Gastroesophageal sphincter (tissue), 4 donors: ENCODE data around the gene MYO9B. TPM values are rescaled to one million over a fixed set of nuclear protein-coding genes. Genes with fewer than 3 reads are reported as not detected.

Experiments used
- ATAC-seq: fragments of 150-250 bp; one replicate; pipeline ENCODE4 v1.9.1; 2016; ENCODE audit warnings: mild to moderate bottlenecking, moderate library complexity
- H3K27ac ChIP-seq, 4 donors: fragments of 200-600 bp; sonication (generic) in 3 of 4; 1 replicate in 3 of 4; 2 replicates in 1 of 4; pipeline ENCODE4 v1.5.1; 2016 to 2019
- H3K27me3 ChIP-seq: fragments of 200-600 bp; sonication (generic); one replicate; pipeline ENCODE4 v1.5.1; 2019
- H3K36me3 ChIP-seq, 2 donors: fragments of 200-600 bp; sonication (generic); one replicate each; pipeline ENCODE4 v1.5.1; 2019; ENCODE audit warnings: control low read depth in 1 of 2
- H3K4me1 ChIP-seq, 3 donors: fragments of 200-600 bp; sonication (generic); 1 replicate in 2 of 3; 2 replicates in 1 of 3; pipeline ENCODE4 v1.5.1; 2016 to 2019; ENCODE audit warnings: control low read depth in 2 of 3
- H3K4me3 ChIP-seq, 2 donors: fragments of 200-600 bp; sonication (generic); one replicate each; pipeline ENCODE4 v1.5.1; 2019; ENCODE audit warnings: mild to moderate bottlenecking in 1 of 2, moderate library complexity in 1 of 2
- H3K9me3 ChIP-seq, 3 donors: fragments of 200-600 bp; sonication (generic); one replicate each; pipeline ENCODE4 v1.5.1; 2017 to 2019; ENCODE audit warnings: control low read depth in 2 of 3
- CTCF ChIP-seq, 4 experiments: fragments of 200-600 bp in 2 of 4; fragments of 450-650 bp in 2 of 4; sonication (generic) in 1 of 4; IDR thresholded peaks; one replicate each; pipeline ENCODE4 v1.5.1; 2017 to 2019; ENCODE audit warnings: antibody characterized with exemption in 4 of 4, mild to moderate bottlenecking in 2 of 4, moderate library complexity in 2 of 4
- EP300 ChIP-seq: sonication (generic); formaldehyde crosslinking; IDR thresholded peaks from one replicate; pipeline ENCODE4 v1.6.1; 2017; ENCODE audit warnings: antibody characterized with exemption, mild to moderate bottlenecking
- POLR2A ChIP-seq, 2 donors: fragments of 450-650 bp; IDR thresholded peaks; one replicate each; pipeline ENCODE4 v1.6.1; 2017; ENCODE audit warnings: antibody characterized with exemption in 2 of 2, mild to moderate bottlenecking in 2 of 2, moderate library complexity in 1 of 2
- POLR2AphosphoS5 ChIP-seq: sonication (generic); formaldehyde crosslinking; IDR thresholded peaks from one replicate; pipeline ENCODE4 v1.6.1; 2017; ENCODE audit warnings: antibody characterized with exemption
- WGBS, 2 donors: methylation state at CpG; one replicate each; pipeline ENCODE4 v1.1.5; 2018; ENCODE audit warnings: low coverage in 1 of 2; 5-methylcytosine and 5-hydroxymethylcytosine counted together
- total RNA-seq, 4 donors: library from RNA; depleted of rRNA; stranded (reverse); fragments of >200 nt; gene quantifications; one replicate each; pipeline ENCODE4 v1.1.0, GENCODE V29; 2016

Gene MYO9B
- total RNA-seq, 4 donors from 2014 or later, result 38.1 to 77.7 (median 66.2) TPM

- TF ChIP-seq CTCF (IDR thresholded peaks at IDR 0.05) (no peak), POLR2AphosphoS5 (no peak), POLR2A (IDR thresholded peaks at IDR 0.05) (no peak), EP300 (no peak)
- peak overlapping the region; percentile 86 to 89 for H3K4me3 ChIP-seq
- H3K27me3 ChIP-seq, result no peaks in the 10 kb centered on the region
- WGBS, 2 donors, result no CpG with 5 or more reads among the region's 12 CpGs
- no peaks in the 10 kb centered on the region for H3K9me3 ChIP-seq
- H3K36me3 ChIP-seq, result peaks cover 0 to 15% of the 10 kb centered on the region in 2 donors
- peaks cover 0 to 74% (median 40%) of the 10 kb centered on the region in 3 donors for H3K4me1 ChIP-seq
- H3K27ac ChIP-seq, result peak overlapping the region; percentile 68 to 92 (median 88)
- ATAC-seq, result no peak
These were observed 990 bp downstream of the MYO9B start for GRCh38 chr19:17076543-17076991.

GRCh38 chr19:17077447-17078028 is 2.0 kb downstream of the MYO9B start:
- Histone ChIP-seq H3K4me1 (peaks cover 0 to 84% (median 50%) of the 10 kb centered on the region in 3 donors), H3K4me3 (peak overlapping the region in 1 of 2 donors; percentile 86), H3K27ac (peak overlapping the region in 3 of 4 donors; percentile 88 to 92 (median 88)), H3K9me3 (no peaks in the 10 kb centered on the region), H3K27me3 (no peaks in the 10 kb centered on the region), H3K36me3 (peaks cover 0 to 7% of the 10 kb centered on the region in 2 donors)
- TF ChIP-seq CTCF (IDR thresholded peaks at IDR 0.05) (no peak), EP300 (no peak), POLR2AphosphoS5 (no peak), POLR2A (IDR thresholded peaks at IDR 0.05) (no peak)
- ATAC-seq, result no peak
- 78 to 89% methylated on average over 12 to 13 of the region's 17 CpGs for WGBS, 2 donors

- TF ChIP-seq POLR2AphosphoS5, result no peak
- TF ChIP-seq EP300, result no peak
- no peak for TF ChIP-seq CTCF (IDR thresholded peaks at IDR 0.05)
- TF ChIP-seq POLR2A (IDR thresholded peaks at IDR 0.05), result no peak
- no peaks in the 10 kb centered on the region for H3K36me3 ChIP-seq
- no peaks in the 10 kb centered on the region for H3K9me3 ChIP-seq
- WGBS, 2 donors, result 68 to 85% methylated on average over 7 to 14 of the region's 19 CpGs
- no peak overlapping the region for H3K4me3 ChIP-seq
- H3K4me1 ChIP-seq, result peaks cover 0 to 86% (median 52%) of the 10 kb centered on the region in 3 donors
- H3K27ac ChIP-seq, result peak overlapping the region in 3 of 4 donors; percentile 86 to 92 (median 90)
- ATAC-seq, result no peak
- no peaks in the 10 kb centered on the region for H3K27me3 ChIP-seq
These were observed 2.7 kb downstream of the MYO9B start for GRCh38 chr19:17078036-17078919.

GRCh38 chr19:17078920-17079709 is 3.5 kb downstream of the MYO9B start:
- H3K4me1 ChIP-seq, result peaks cover 0 to 77% (median 51%) of the 10 kb centered on the region in 3 donors
- H3K4me3 ChIP-seq, result peak overlapping the region; percentile 25 to 45
- no peaks in the 10 kb centered on the region for H3K27me3 ChIP-seq
- TF ChIP-seq POLR2A (IDR thresholded peaks at IDR 0.05) (no peak), EP300 (no peak), CTCF (IDR thresholded peaks at IDR 0.05) (no peak), POLR2AphosphoS5 (no peak)
- no peaks in the 10 kb centered on the region for H3K36me3 ChIP-seq
- peak overlapping the region; percentile 86 to 92 (median 88) for H3K27ac ChIP-seq
- no peak for ATAC-seq
- 36 to 51% methylated on average over 8 to 18 of the region's 19 CpGs for WGBS, 2 donors
- no peaks in the 10 kb centered on the region for H3K9me3 ChIP-seq
